Activated CD4-positive, alpha-beta T cell treated with anti-CD3 and anti-CD28 coated beads, Interleukin-2, amount 10 ng/mL, durations not matched to agents 7 days and 5 days (primary cell): ENCODE measurements around the gene NAA10. TPM values are rescaled to one million over a fixed set of nuclear protein-coding genes. Genes with fewer than 3 reads are reported as not detected.

ENCODE experiments used
- CTCF ChIA-PET: fragments of 350-600 bp; sonication (Branson Sonifier 250); formaldehyde crosslinking; loops from one replicate; lab custom pipeline; 2021; ENCODE audit warnings: antibody characterized with exemption; lab: Charles Lee
- POLR2A ChIA-PET: fragments of 350-600 bp; sonication (Branson Sonifier 250); formaldehyde crosslinking; loops from one replicate; lab custom pipeline; 2021; ENCODE audit warnings: antibody characterized with exemption; lab: Charles Lee
- DNase-seq: peaks from one replicate; pipeline ENCODE4 v3.0.0-alpha.2; 2020
- H3K27ac Mint-ChIP-seq: one replicate; pipeline ENCODE4 v1.8.0; 2021; ENCODE audit warnings: mild to moderate bottlenecking, moderate library complexity, mixed read lengths
- H3K27me3 Mint-ChIP-seq: one replicate; pipeline ENCODE4 v1.8.0; 2021; ENCODE audit warnings: mixed read lengths
- H3K36me3 Mint-ChIP-seq: one replicate; pipeline ENCODE4 v1.8.0; 2021; ENCODE audit warnings: low read depth, mixed read lengths
- H3K4me1 Mint-ChIP-seq: one replicate; pipeline ENCODE4 v1.8.0; 2021; ENCODE audit warnings: mixed read lengths
- H3K4me3 Mint-ChIP-seq: one replicate; pipeline ENCODE4 v1.8.0; 2021; ENCODE audit warnings: mild to moderate bottlenecking, moderate library complexity, mixed read lengths
- H3K9me3 Mint-ChIP-seq: one replicate; pipeline ENCODE4 v1.8.0; 2021; ENCODE audit warnings: mixed read lengths
- total RNA-seq, 2 experiments: library from RNA; stranded (reverse); gene quantifications; one replicate each; pipeline ENCODE4 v1.2.3, GENCODE V29; 2021

Gene NAA10
- total RNA-seq, 2 experiments from 2014 or later, result 72.9 to 83.2 TPM

GRCh38 chrX:153889123-153889522, 45.7 kb downstream of the NAA10 start:
- no peak overlapping the region for H3K27ac Mint-ChIP-seq
- POLR2A ChIA-PET, result no interaction called here
- no peaks in the 10 kb centered on the region for H3K9me3 Mint-ChIP-seq
- CTCF ChIA-PET, result no interaction called here
- peaks cover 27% of the 10 kb centered on the region for H3K27me3 Mint-ChIP-seq
- no peak for DNase-seq
- no peak overlapping the region for H3K4me3 Mint-ChIP-seq
- peaks cover 5% of the 10 kb centered on the region for H3K4me1 Mint-ChIP-seq
- no peaks in the 10 kb centered on the region for H3K36me3 Mint-ChIP-seq

GRCh38 chrX:153888344-153888743, 46.5 kb downstream of the NAA10 start:
- no peaks in the 10 kb centered on the region for H3K36me3 Mint-ChIP-seq
- no peak for DNase-seq
- no peak overlapping the region for H3K4me3 Mint-ChIP-seq
- no peaks in the 10 kb centered on the region for H3K9me3 Mint-ChIP-seq
- peaks cover 27% of the 10 kb centered on the region for H3K27me3 Mint-ChIP-seq
- ChIA-PET POLR2A (no interaction called here), CTCF (no interaction called here)
- H3K27ac Mint-ChIP-seq, result no peak overlapping the region
- H3K4me1 Mint-ChIP-seq, result peaks cover 5% of the 10 kb centered on the region

GRCh38 chrX:153887385-153887784, 47.5 kb downstream of the NAA10 start:
- Mint-ChIP-seq H3K27ac (no peak overlapping the region), H3K4me3 (no peak overlapping the region), H3K27me3 (peaks cover 28% of the 10 kb centered on the region), H3K36me3 (no peaks in the 10 kb centered on the region), H3K4me1 (peaks cover 5% of the 10 kb centered on the region), H3K9me3 (no peaks in the 10 kb centered on the region)
- CTCF ChIA-PET, result no interaction called here
- POLR2A ChIA-PET, result no interaction called here
- no peak for DNase-seq

- no peak overlapping the region for H3K27ac Mint-ChIP-seq
- peaks cover 6% of the 10 kb centered on the region for H3K4me1 Mint-ChIP-seq
- H3K27me3 Mint-ChIP-seq, result peaks cover 27% of the 10 kb centered on the region
- no peaks in the 10 kb centered on the region for H3K36me3 Mint-ChIP-seq
- ChIA-PET POLR2A (no interaction called here), CTCF (no interaction called here)
- no peak overlapping the region for H3K4me3 Mint-ChIP-seq
- no peaks in the 10 kb centered on the region for H3K9me3 Mint-ChIP-seq
- DNase-seq, result no peak
Measured at GRCh38 chrX:153886915-153887314, 47.9 kb downstream of the NAA10 start.

GRCh38 chrX:153885968-153886903, 48.6 kb downstream of the NAA10 start, which contains the start of gene L1CAM:
TSS of gene L1CAM (minus strand) at chrX:153886173. CDS start at chrX:153875836, 10,337 bp downstream.
- Mint-ChIP-seq H3K36me3 (no peaks in the 10 kb centered on the region), H3K4me3 (peak within 1 kb of the TSS; percentile 34), H3K9me3 (no peaks in the 10 kb centered on the region), H3K4me1 (peaks cover 6% of the 10 kb centered on the region), H3K27ac (no peak within 1 kb of the TSS), H3K27me3 (peaks cover 27% of the 10 kb centered on the region)
- CTCF ChIA-PET, result no interaction called here
- POLR2A ChIA-PET, result no interaction called here
- no peak for DNase-seq

GRCh38 chrX:153885208-153885787, 49.5 kb downstream of the NAA10 start:
- CTCF ChIA-PET, result no interaction called here
- no peaks in the 10 kb centered on the region for H3K9me3 Mint-ChIP-seq

GRCh38 chrX:153884590-153884989, 50.2 kb downstream of the NAA10 start:
- ChIA-PET CTCF (no interaction called here), POLR2A (no interaction called here)
- no peak for DNase-seq
- Mint-ChIP-seq H3K36me3 (no peaks in the 10 kb centered on the region), H3K4me3 (peak overlapping the region; percentile 27), H3K9me3 (no peaks in the 10 kb centered on the region), H3K27ac (no peak overlapping the region), H3K4me1 (peaks cover 6% of the 10 kb centered on the region), H3K27me3 (peaks cover 31% of the 10 kb centered on the region)

More at GRCh38 chrX:153885208-153885787, 49.5 kb downstream of the NAA10 start:
- Mint-ChIP-seq H3K27me3 (peaks cover 27% of the 10 kb centered on the region), H3K4me1 (peaks cover 6% of the 10 kb centered on the region), H3K36me3 (no peaks in the 10 kb centered on the region), H3K27ac (no peak overlapping the region), H3K4me3 (peak overlapping the region; percentile 34)
- no peak for DNase-seq
- POLR2A ChIA-PET, result no interaction called here

GRCh38 chrX:153884136-153884535, 50.7 kb downstream of the NAA10 start:
- no peak overlapping the region for H3K27ac Mint-ChIP-seq
- H3K36me3 Mint-ChIP-seq, result no peaks in the 10 kb centered on the region
- no peak for DNase-seq
- POLR2A ChIA-PET, result no interaction called here
- H3K4me3 Mint-ChIP-seq, result no peak overlapping the region
- CTCF ChIA-PET, result no interaction called here
- H3K27me3 Mint-ChIP-seq, result peaks cover 34% of the 10 kb centered on the region
- peaks cover 10% of the 10 kb centered on the region for H3K4me1 Mint-ChIP-seq
- H3K9me3 Mint-ChIP-seq, result no peaks in the 10 kb centered on the region

GRCh38 chrX:153883163-153883843, 51.5 kb downstream of the NAA10 start:
- H3K36me3 Mint-ChIP-seq, result no peaks in the 10 kb centered on the region
- H3K27ac Mint-ChIP-seq, result no peak overlapping the region
- CTCF ChIA-PET, result no interaction called here
- DNase-seq, result no peak
- H3K4me3 Mint-ChIP-seq, result no peak overlapping the region
- peaks cover 31% of the 10 kb centered on the region for H3K27me3 Mint-ChIP-seq
- peaks cover 18% of the 10 kb centered on the region for H3K4me1 Mint-ChIP-seq
- H3K9me3 Mint-ChIP-seq, result no peaks in the 10 kb centered on the region
- POLR2A ChIA-PET, result no interaction called here

GRCh38 chrX:153882557-153882956, 52.3 kb downstream of the NAA10 start:
- POLR2A ChIA-PET, result no interaction called here
- no peak for DNase-seq
- no peaks in the 10 kb centered on the region for H3K9me3 Mint-ChIP-seq
- CTCF ChIA-PET, result no interaction called here
- H3K27ac Mint-ChIP-seq, result no peak overlapping the region
- no peak overlapping the region for H3K4me3 Mint-ChIP-seq
- H3K36me3 Mint-ChIP-seq, result no peaks in the 10 kb centered on the region
- H3K27me3 Mint-ChIP-seq, result peaks cover 28% of the 10 kb centered on the region
- H3K4me1 Mint-ChIP-seq, result peaks cover 25% of the 10 kb centered on the region

GRCh38 chrX:153882086-153882498, 52.7 kb downstream of the NAA10 start:
- no peak overlapping the region for H3K4me3 Mint-ChIP-seq
- CTCF ChIA-PET, result no interaction called here
- POLR2A ChIA-PET, result no interaction called here
- H3K27ac Mint-ChIP-seq, result no peak overlapping the region
- peaks cover 25% of the 10 kb centered on the region for H3K27me3 Mint-ChIP-seq
- DNase-seq, result no peak
- no peaks in the 10 kb centered on the region for H3K9me3 Mint-ChIP-seq
- no peaks in the 10 kb centered on the region for H3K36me3 Mint-ChIP-seq
- peaks cover 25% of the 10 kb centered on the region for H3K4me1 Mint-ChIP-seq

GRCh38 chrX:153881281-153881680, 53.6 kb downstream of the NAA10 start:
- Mint-ChIP-seq H3K9me3 (no peaks in the 10 kb centered on the region), H3K36me3 (no peaks in the 10 kb centered on the region), H3K4me1 (peaks cover 26% of the 10 kb centered on the region), H3K27me3 (peaks cover 27% of the 10 kb centered on the region), H3K4me3 (no peak overlapping the region), H3K27ac (no peak overlapping the region)
- POLR2A ChIA-PET, result interaction anchor here (0.6 kb wide), 1 partner anchor 83 kb away, joined by 3 read pairs; no protein-coding TSS in a partner anchor
- DNase-seq, result no peak
- CTCF ChIA-PET, result no interaction called here

- no peaks in the 10 kb centered on the region for H3K9me3 Mint-ChIP-seq
- ChIA-PET POLR2A (no interaction called here), CTCF (no interaction called here)
- H3K27ac Mint-ChIP-seq, result no peak overlapping the region
- peaks cover 30% of the 10 kb centered on the region for H3K27me3 Mint-ChIP-seq
- no peak overlapping the region for H3K4me3 Mint-ChIP-seq
- no peak for DNase-seq
- H3K4me1 Mint-ChIP-seq, result peaks cover 28% of the 10 kb centered on the region
- no peaks in the 10 kb centered on the region for H3K36me3 Mint-ChIP-seq
Measured at GRCh38 chrX:153880440-153880815, 54.4 kb downstream of the NAA10 start.
